Left lung (tissue), 10 donors: Measurements from ENCODE around the gene LAMA3. TPM values are rescaled to one million over a fixed set of nuclear protein-coding genes. Genes with fewer than 3 reads are reported as not detected.
"Not testable (repeated sequence)": the region's sequence is repeated elsewhere in the genome, so short reads cannot be mapped to it uniquely, and the experiment has no call there.

Source experiments
- ATAC-seq: fragments of 200-7000 bp; cut with Tn5 transposase; one replicate; pipeline ENCODE4 v1.9.1; 2020; ENCODE audit warnings: moderate library complexity
- DNase-seq, 4 donors: peaks; one replicate each; pipeline ENCODE4 v3.0.0-alpha.2; 2013 to 2020
- H3K27ac ChIP-seq, 2 donors: fragments of 200-600 bp; sonication (generic) in 1 of 2; one replicate each; pipeline versions ENCODE4 v1.5.0 to v1.8.0; 2020 to 2021
- H3K27me3 ChIP-seq, 2 donors: fragments of 200-600 bp; sonication (generic) in 1 of 2; one replicate each; pipeline versions ENCODE4 v1.5.0 to v1.8.0; 2020 to 2021
- H3K36me3 ChIP-seq, 2 donors: fragments of 200-600 bp; sonication (generic) in 1 of 2; one replicate each; pipeline versions ENCODE4 v1.5.0 to v1.8.0; 2020 to 2021
- H3K4me1 ChIP-seq, 2 donors: fragments of 200-600 bp; one replicate each; pipeline ENCODE4 v1.8.0; 2021
- H3K4me3 ChIP-seq, 2 donors: fragments of 200-600 bp; sonication (generic) in 1 of 2; one replicate each; pipeline versions ENCODE4 v1.5.0 to v1.8.0; 2020 to 2021; ENCODE audit warnings: mild to moderate bottlenecking in 1 of 2
- H3K9me3 ChIP-seq, 2 donors: fragments of 200-600 bp; sonication (generic) in 1 of 2; one replicate each; pipeline versions ENCODE4 v1.5.0 to v1.8.0; 2020 to 2021
- CTCF ChIP-seq, 2 donors: fragments of 200-600 bp; sonication (generic) in 1 of 2; IDR thresholded peaks; one replicate each; pipeline versions ENCODE4 v1.5.0 to v1.8.0; 2021; ENCODE audit warnings: antibody characterized with exemption in 2 of 2
- intact Hi-C, 2 donors: fragments of 100-400 bp; cut with DNase I; formaldehyde crosslinking; loops; one replicate each; pipeline versions ENCODE4 v1.11.2 to v1.14.2; 2022
- polyA plus RNA-seq, 6 donors: library from polyadenylated mRNA; unstranded; fragments of 120-200 nt; gene quantifications; one replicate each; pipeline ENCODE4 v1.2.1, GENCODE V29; 2013; ENCODE audit not compliant: insufficient read length in 6 of 6
- total RNA-seq, 2 donors: library from RNA; stranded (reverse); fragmentation: NEBNext Ultra II Directional; extraction: Animal tissue kit (Norgen Biotek cat#: 25700); gene quantifications; one replicate each; pipeline ENCODE4 v1.2.1, GENCODE V29; 2021
- donor health status: DM: no; HTN: yes; CAD: no.
- donor health status: DM: no; HTN: no; CAD: no.

LAMA3 gene
- total and polyA plus RNA-seq, 8 donors: 42.8 to 207 (median 140) TPM

GRCh38 chr18:23740105-23740830 lies 51.0 kb downstream of the LAMA3 start:
- ATAC-seq: peak; percentile 20
- H3K36me3 ChIP-seq: no peaks in the 10 kb centered on the region
- no peak overlapping the region for H3K4me3 ChIP-seq
- intact Hi-C loops: no loop called here
- H3K27me3 ChIP-seq: peaks cover 0 to 17% of the 10 kb centered on the region in 2 donors
- H3K27ac ChIP-seq: no peak overlapping the region
- peak in 1 of 4 donors; percentile 53 for DNase-seq
- TF ChIP-seq CTCF (IDR thresholded peaks at IDR 0.05): no peak
- H3K4me1 ChIP-seq: peaks cover 4 to 14% of the 10 kb centered on the region in 2 donors
- H3K9me3 ChIP-seq: no peaks in the 10 kb centered on the region

- H3K4me3 ChIP-seq, H3K9me3 ChIP-seq, DNase-seq, H3K36me3 ChIP-seq, intact Hi-C loops, H3K27ac ChIP-seq, ATAC-seq: not testable (repeated sequence)
- Histone ChIP-seq H3K4me1 (peaks cover 0 to 14% of the 10 kb centered on the region in 2 donors), H3K27me3 (peaks cover 0 to 11% of the 10 kb centered on the region in 2 donors)
Observed at GRCh38 chr18:23741967-23742366, 52.7 kb downstream of the LAMA3 start.

GRCh38 chr18:23743733-23744333 lies 54.6 kb downstream of the LAMA3 start:
- intact Hi-C loops: no loop called here
- DNase-seq (peak in 1 of 4 donors; percentile 39), ATAC-seq (peak; percentile 67)
- Histone ChIP-seq H3K4me1 (peaks cover 0 to 6% of the 10 kb centered on the region in 2 donors), H3K27me3 (peaks cover 0 to 5% of the 10 kb centered on the region in 2 donors), H3K4me3 (no peak overlapping the region), H3K9me3 (no peaks in the 10 kb centered on the region), H3K27ac (no peak overlapping the region), H3K36me3 (no peaks in the 10 kb centered on the region)
- no peak for TF ChIP-seq CTCF (IDR thresholded peaks at IDR 0.05)

GRCh38 chr18:23745366-23745765 lies 56.1 kb downstream of the LAMA3 start:
- DNase-seq: no peak
- intact Hi-C loops: no loop called here
- H3K4me3 ChIP-seq: no peak overlapping the region
- no peak overlapping the region for H3K27ac ChIP-seq
- no peaks in the 10 kb centered on the region for H3K9me3 ChIP-seq
- H3K27me3 ChIP-seq: peaks cover 0 to 5% of the 10 kb centered on the region in 2 donors
- ATAC-seq: peak; percentile 69
- H3K4me1 ChIP-seq: no peaks in the 10 kb centered on the region
- TF ChIP-seq CTCF (IDR thresholded peaks at IDR 0.05): no peak
- H3K36me3 ChIP-seq: no peaks in the 10 kb centered on the region

GRCh38 chr18:23746851-23747250 lies 57.6 kb downstream of the LAMA3 start:
- peaks cover 0 to 5% of the 10 kb centered on the region in 2 donors for H3K27me3 ChIP-seq
- H3K9me3 ChIP-seq: no peaks in the 10 kb centered on the region
- H3K27ac ChIP-seq: no peak overlapping the region
- no peaks in the 10 kb centered on the region for H3K36me3 ChIP-seq
- intact Hi-C loops: no loop called here
- no peak for DNase-seq
- H3K4me3 ChIP-seq: no peak overlapping the region
- no peak for ATAC-seq
- no peak for TF ChIP-seq CTCF (IDR thresholded peaks at IDR 0.05)
- H3K4me1 ChIP-seq: no peaks in the 10 kb centered on the region
